Measurements from ENCODE around the gene TRAPPC8. TPM values are rescaled to one million over a fixed set of nuclear protein-coding genes. Genes with fewer than 3 reads are reported as not detected.
"Not testable (repeated sequence)": the region's sequence is repeated elsewhere in the genome, so short reads cannot be mapped to it uniquely, and the experiment has no call there.

The TRAPPC8 gene
- total RNA-seq, 2 experiments from 2014 or later, result 22.8 to 23.4 TPM

- Histone ChIP-seq H3K27ac (ENCODE audit: low read depth, low read length, poor library complexity, severe bottlenecking) (no peak overlapping the region), H2AFZ (ENCODE audit: low read length) (no peak overlapping the region), H3K4me1 (ENCODE audit: insufficient read depth, low read length, poor library complexity, severe bottlenecking) (no peaks in the 10 kb centered on the region), H3K4me2 (ENCODE audit: low read length) (no peak overlapping the region), H3K4me3 (ENCODE audit: low read depth, low read length, poor library complexity, severe bottlenecking) (no peak overlapping the region), H3K79me2 (ENCODE audit: insufficient read depth, low read depth, low read length) (no peaks in the 10 kb centered on the region), H3K9me3 (ENCODE audit: low read length) (no peaks in the 10 kb centered on the region), H3K9me2 (ENCODE audit: insufficient read depth, low read length) (no peaks in the 10 kb centered on the region), H4K20me1 (ENCODE audit: insufficient read depth, low read length) (no peaks in the 10 kb centered on the region), H3K36me3 (ENCODE audit: insufficient read depth, low read length) (no peaks in the 10 kb centered on the region)
- no peak for TF ChIP-seq CTCF (conservative IDR thresholded peaks at IDR 0.05; ENCODE audit: low read length)
- no peak for TF ChIP-seq EZH2phosphoT487 (IDR thresholded peaks at IDR 0.05; ENCODE audit: borderline replicate concordance, low read depth, low read length)
- DNase-seq (ENCODE audit: low spot score), result no peak
- intact Hi-C loops (cut with micrococcal nuclease; ENCODE audit: unreplicated experiment), result no loop called here
- CTCF ChIA-PET (ENCODE audit: unreplicated experiment), result no interaction called here
- POLR2A ChIA-PET, result interaction anchor here (0.6 kb wide), 1 partner anchor 222 kb away, joined by 3 read pairs; no protein-coding TSS in a partner anchor
- no TSS peak for BruUV-seq (replicated peaks)
These were observed 22.5 kb upstream of the TRAPPC8 start for GRCh38 chr18:31965316-31965970.

GRCh38 chr18:31957728-31958127 is 14.8 kb upstream of the TRAPPC8 start:
- TF ChIP-seq EZH2phosphoT487 (IDR thresholded peaks at IDR 0.05; ENCODE audit: borderline replicate concordance, low read depth, low read length) (no peak), CTCF (conservative IDR thresholded peaks at IDR 0.05; ENCODE audit: low read length) (no peak)
- no peak for DNase-seq (ENCODE audit: low spot score)
- H3K4me1 ChIP-seq (ENCODE audit: insufficient read depth, low read length, poor library complexity, severe bottlenecking), result no peaks in the 10 kb centered on the region
- H3K4me3 ChIP-seq (ENCODE audit: low read depth, low read length, poor library complexity, severe bottlenecking), result no peak overlapping the region
- H3K79me2 ChIP-seq (ENCODE audit: insufficient read depth, low read depth, low read length), result no peaks in the 10 kb centered on the region
- no peak overlapping the region for H3K27ac ChIP-seq (ENCODE audit: low read depth, low read length, poor library complexity, severe bottlenecking)
- no peaks in the 10 kb centered on the region for H3K9me3 ChIP-seq (ENCODE audit: low read length)
- no peaks in the 10 kb centered on the region for H4K20me1 ChIP-seq (ENCODE audit: insufficient read depth, low read length)
- no peaks in the 10 kb centered on the region for H3K9me2 ChIP-seq (ENCODE audit: insufficient read depth, low read length)
- CTCF ChIA-PET (ENCODE audit: unreplicated experiment), result no interaction called here
- no peak overlapping the region for H3K4me2 ChIP-seq (ENCODE audit: low read length)
- intact Hi-C loops (cut with micrococcal nuclease; ENCODE audit: unreplicated experiment), result loop anchor here (10.0 kb wide), 2 partner anchors 143 to 223 kb away; no protein-coding TSS in a partner anchor
- no peaks in the 10 kb centered on the region for H3K36me3 ChIP-seq (ENCODE audit: insufficient read depth, low read length)
- POLR2A ChIA-PET, result no interaction called here
- no TSS peak for BruUV-seq (replicated peaks)
- no peak overlapping the region for H2AFZ ChIP-seq (ENCODE audit: low read length)

GRCh38 chr18:31954349-31954748 is 11.4 kb upstream of the TRAPPC8 start:
- H3K9me3 ChIP-seq (ENCODE audit: low read length), result no peaks in the 10 kb centered on the region
- intact Hi-C loops (cut with micrococcal nuclease; ENCODE audit: unreplicated experiment), result loop anchor here (10.0 kb wide), 2 partner anchors 140 to 220 kb away; no protein-coding TSS in a partner anchor
- ChIA-PET CTCF (ENCODE audit: unreplicated experiment) (no interaction called here), POLR2A (no interaction called here)
- no TSS peak for BruUV-seq (replicated peaks)
- H3K4me3 ChIP-seq (ENCODE audit: low read depth, low read length, poor library complexity, severe bottlenecking), result no peak overlapping the region
- DNase-seq (ENCODE audit: low spot score), result no peak
- no peaks in the 10 kb centered on the region for H3K36me3 ChIP-seq (ENCODE audit: insufficient read depth, low read length)
- no peak overlapping the region for H3K4me2 ChIP-seq (ENCODE audit: low read length)
- H3K79me2 ChIP-seq (ENCODE audit: insufficient read depth, low read depth, low read length), result no peaks in the 10 kb centered on the region
- H3K27ac ChIP-seq (ENCODE audit: low read depth, low read length, poor library complexity, severe bottlenecking), result no peak overlapping the region
- TF ChIP-seq EZH2phosphoT487 (IDR thresholded peaks at IDR 0.05; ENCODE audit: borderline replicate concordance, low read depth, low read length) (no peak), CTCF (conservative IDR thresholded peaks at IDR 0.05; ENCODE audit: low read length) (no peak)
- no peaks in the 10 kb centered on the region for H4K20me1 ChIP-seq (ENCODE audit: insufficient read depth, low read length)
- no peaks in the 10 kb centered on the region for H3K4me1 ChIP-seq (ENCODE audit: insufficient read depth, low read length, poor library complexity, severe bottlenecking)
- H3K9me2 ChIP-seq (ENCODE audit: insufficient read depth, low read length), result no peaks in the 10 kb centered on the region
- no peak overlapping the region for H2AFZ ChIP-seq (ENCODE audit: low read length)

- POLR2A ChIA-PET, result interaction anchor here (0.7 kb wide), 1 partner anchor 1592 kb away, joined by 4 read pairs; no protein-coding TSS in a partner anchor
- CTCF ChIA-PET (ENCODE audit: unreplicated experiment), result not testable (repeated sequence)
These were observed 10.8 kb upstream of the TRAPPC8 start for GRCh38 chr18:31953699-31954098.

More at GRCh38 chr18:31953699-31954098, 10.8 kb upstream of the TRAPPC8 start:
- H3K9me2 ChIP-seq (ENCODE audit: insufficient read depth, low read length); H3K36me3 ChIP-seq (ENCODE audit: insufficient read depth, low read length); H3K4me2 ChIP-seq (ENCODE audit: low read length); H3K4me3 ChIP-seq (ENCODE audit: low read depth, low read length, poor library complexity, severe bottlenecking); H4K20me1 ChIP-seq (ENCODE audit: insufficient read depth, low read length); H3K4me1 ChIP-seq (ENCODE audit: insufficient read depth, low read length, poor library complexity, severe bottlenecking); H2AFZ ChIP-seq (ENCODE audit: low read length); H3K79me2 ChIP-seq (ENCODE audit: insufficient read depth, low read depth, low read length); DNase-seq (ENCODE audit: low spot score); H3K27ac ChIP-seq (ENCODE audit: low read depth, low read length, poor library complexity, severe bottlenecking); H3K9me3 ChIP-seq (ENCODE audit: low read length); BruUV-seq (replicated peaks): not testable (repeated sequence)
- intact Hi-C loops (cut with micrococcal nuclease; ENCODE audit: unreplicated experiment), result loop anchor here (10.0 kb wide), 2 partner anchors 139 to 219 kb away; no protein-coding TSS in a partner anchor
